Neural cell (in vitro differentiated cells): Measurements from ENCODE around the gene PLEKHA5. TPM values are rescaled to one million over a fixed set of nuclear protein-coding genes. Genes with fewer than 3 reads are reported as not detected.
A peak's percentile ranks its signal among the peaks of the same experiment; 100 is the strongest.

ENCODE experiments used
- H2AFZ ChIP-seq: fragments of 200-600, 300-800 bp; sonication (generic), shearing (Covaris generic); 2 replicates; pipeline ENCODE4 v1.6.0; 2014; ENCODE audit warnings: low read depth, mild to moderate bottlenecking, antibody characterized with exemption, low read length, moderate library complexity
- H3F3A ChIP-seq: fragments of 200-600 bp; shearing (Covaris generic); 2 replicates; pipeline ENCODE4 v1.6.1; 2016; ENCODE audit warnings: mild to moderate bottlenecking, moderate library complexity, mixed read lengths, antibody characterized with exemption, low read length; ENCODE audit not compliant: insufficient read depth, poor library complexity, severe bottlenecking
- H3K27ac ChIP-seq: fragments of 200-600, 300-800 bp; sonication (generic), shearing (Covaris generic); 2 replicates; pipeline ENCODE4 v1.5.1; 2014; ENCODE audit warnings: mild to moderate bottlenecking, low read length, moderate library complexity
- H3K27me3 ChIP-seq: fragments of 300-800, 200-600 bp; sonication (generic), shearing (Covaris generic); 2 replicates; pipeline ENCODE4 v1.6.0; 2014; ENCODE audit warnings: mild to moderate bottlenecking, low read depth, low read length, moderate library complexity; ENCODE audit not compliant: insufficient read depth
- H3K36me3 ChIP-seq: fragments of 300-800, 200-600 bp; sonication (generic), shearing (Covaris generic); 2 replicates; pipeline ENCODE4 v1.5.1; 2014; ENCODE audit warnings: mild to moderate bottlenecking, antibody characterized with exemption, low read length, moderate library complexity; ENCODE audit not compliant: insufficient read depth
- H3K4me2 ChIP-seq: fragments of 300-800, 200-600 bp; sonication (generic), shearing (Covaris generic); 2 replicates; pipeline ENCODE4 v1.6.0; 2014; ENCODE audit warnings: mild to moderate bottlenecking, low read length
- H3K4me3 ChIP-seq: fragments of 300-800, 200-600 bp; sonication (generic), shearing (Covaris generic); 2 replicates; pipeline ENCODE4 v1.5.1; 2014; ENCODE audit warnings: mild to moderate bottlenecking, low read length, moderate library complexity
- H3K79me2 ChIP-seq: fragments of 200-600 bp; shearing (Covaris generic); replicated peaks from 2 replicates; pipeline ENCODE4 v1.6.0; 2014; ENCODE audit warnings: mild to moderate bottlenecking, low read length, moderate library complexity; ENCODE audit not compliant: insufficient read depth
- H3K9ac ChIP-seq: fragments of 300-800, 200-600 bp; sonication (generic), shearing (Covaris generic); 2 replicates; pipeline ENCODE4 v1.6.1; 2016; ENCODE audit warnings: mild to moderate bottlenecking, low read length, mixed read lengths
- H3K9me2 ChIP-seq: fragments of 200-600 bp; shearing (Covaris generic); 2 replicates; pipeline ENCODE4 v1.6.1; 2016; ENCODE audit warnings: mild to moderate bottlenecking, low read length, mixed read lengths; ENCODE audit not compliant: insufficient read depth
- H3K9me3 ChIP-seq: fragments of 200-600, 300-800 bp; sonication (generic), shearing (Covaris generic); 2 replicates; pipeline ENCODE4 v1.6.1; 2016; ENCODE audit warnings: mild to moderate bottlenecking, mixed run types, low read length, moderate library complexity, mixed read lengths
- H4K20me1 ChIP-seq: fragments of 200-600 bp; shearing (Covaris generic); 2 replicates; pipeline ENCODE4 v1.6.1; 2016; ENCODE audit warnings: mild to moderate bottlenecking, mixed run types; ENCODE audit not compliant: insufficient read depth
- CTCF ChIP-seq: fragments of 450-650 bp; IDR thresholded peaks from 2 replicates; pipeline ENCODE4 v1.5.1; 2014; ENCODE audit warnings: antibody characterized with exemption, mild to moderate bottlenecking, moderate library complexity; ENCODE audit not compliant: poor library complexity, severe bottlenecking
- EP300 ChIP-seq: fragments of 450-650 bp; conservative IDR thresholded peaks from 2 replicates; pipeline ENCODE4 v1.6.1; 2014; ENCODE audit warnings: antibody characterized with exemption, mild to moderate bottlenecking, moderate library complexity; ENCODE audit not compliant: poor library complexity, severe bottlenecking
- EZH2 ChIP-seq: fragments of 200-600, 300-800 bp; shearing (Covaris generic), sonication (generic); IDR thresholded peaks from 2 replicates; pipeline ENCODE4 v1.6.1; 2014; ENCODE audit warnings: antibody characterized with exemption, low read length, borderline replicate concordance, mild to moderate bottlenecking; ENCODE audit not compliant: insufficient read depth, poor library complexity, severe bottlenecking
- MXI1 ChIP-seq: fragments of 450-650 bp; conservative IDR thresholded peaks from 2 replicates; pipeline ENCODE4 v1.6.1; 2014; ENCODE audit warnings: antibody characterized with exemption, mild to moderate bottlenecking; ENCODE audit not compliant: poor library complexity, severe bottlenecking
- POLR2AphosphoS5 ChIP-seq: IDR thresholded peaks from 2 replicates; pipeline ENCODE4 v1.6.1; 2012
- RAD21 ChIP-seq: fragments of 450-650 bp; conservative IDR thresholded peaks from 2 replicates; pipeline ENCODE4 v1.6.1; 2014; ENCODE audit warnings: antibody characterized with exemption, mild to moderate bottlenecking, moderate library complexity
- REST ChIP-seq: IDR thresholded peaks from 2 replicates; pipeline ENCODE4 v1.6.1; 2012; ENCODE audit warnings: borderline replicate concordance
- SMC3 ChIP-seq: fragments of 450-650 bp; conservative IDR thresholded peaks from 2 replicates; pipeline ENCODE4 v1.6.1; 2014; ENCODE audit warnings: antibody characterized with exemption, mild to moderate bottlenecking, moderate library complexity; ENCODE audit not compliant: poor library complexity
- TAF1 ChIP-seq: IDR thresholded peaks from 2 replicates; pipeline ENCODE4 v1.6.1; 2012; ENCODE audit warnings: low read depth
- polyA plus RNA-seq: library from polyadenylated mRNA; depleted of rRNA; stranded (reverse); fragments of >200 nt; gene quantifications from 2 replicates; pipeline ENCODE4 v1.2.3, GENCODE V29; 2014

The PLEKHA5 gene
- polyA plus RNA-seq, 1 donor from 2014 or later = 130 TPM

- no peaks in the 10 kb centered on the region for H3K9me3 ChIP-seq
- H3K9ac ChIP-seq = no peak overlapping the region
- no peak overlapping the region for H3K4me3 ChIP-seq
- H3K4me2 ChIP-seq = no peak overlapping the region
- H3F3A ChIP-seq = no peaks in the 10 kb centered on the region
- H3K36me3 ChIP-seq = no peaks in the 10 kb centered on the region
- no peak for TF ChIP-seq EP300
- TF ChIP-seq CTCF = peak; percentile 26
- no peak for TF ChIP-seq REST
- TF ChIP-seq SMC3 = no peak
- no peak for TF ChIP-seq MXI1
- H3K27ac ChIP-seq = no peak overlapping the region
- no peaks in the 10 kb centered on the region for H4K20me1 ChIP-seq
- H3K79me2 ChIP-seq = peaks cover 44% of the 10 kb centered on the region
- no peak overlapping the region for H2AFZ ChIP-seq
- H3K9me2 ChIP-seq = no peaks in the 10 kb centered on the region
- H3K27me3 ChIP-seq = no peaks in the 10 kb centered on the region
These were observed 93.5 kb downstream of the PLEKHA5 start for GRCh38 chr12:19223018-19223417.

- H3K9me2 ChIP-seq = no peaks in the 10 kb centered on the region
- no peaks in the 10 kb centered on the region for H3K36me3 ChIP-seq
- no peaks in the 10 kb centered on the region for H3K9me3 ChIP-seq
- no peak for TF ChIP-seq TAF1
- no peak for TF ChIP-seq POLR2AphosphoS5
- TF ChIP-seq EZH2 = no peak
- TF ChIP-seq REST = no peak
- TF ChIP-seq RAD21 = no peak
- TF ChIP-seq MXI1 = no peak
- no peaks in the 10 kb centered on the region for H3F3A ChIP-seq
- no peak overlapping the region for H3K4me2 ChIP-seq
- H3K9ac ChIP-seq = no peak overlapping the region
- peaks cover 40% of the 10 kb centered on the region for H3K79me2 ChIP-seq
- H3K27me3 ChIP-seq = no peaks in the 10 kb centered on the region
- H2AFZ ChIP-seq = no peak overlapping the region
- H4K20me1 ChIP-seq = no peaks in the 10 kb centered on the region
- H3K27ac ChIP-seq = no peak overlapping the region
- H3K4me3 ChIP-seq = no peak overlapping the region
These were observed 94.2 kb downstream of the PLEKHA5 start for GRCh38 chr12:19223695-19224094.
